PFSK-1 (cell line): Measurements from ENCODE around the gene SNU13.

Source experiments
- POLR2AphosphoS5 ChIP-seq: IDR thresholded peaks from 2 replicates; pipeline ENCODE4 v1.6.1; 2012; ENCODE audit warnings: low read depth, mild to moderate bottlenecking, control low read depth, low read length, moderate library complexity
- REST ChIP-seq, 2 experiments: IDR thresholded peaks; 2 replicates each; pipeline versions ENCODE4 v1.6.1 to v1.8.0; 2011 to 2012; ENCODE audit warnings: low read depth in 2 of 2, low read length in 2 of 2, control low read depth in 1 of 2, inconsistent platforms in 1 of 2, mild to moderate bottlenecking in 1 of 2, moderate library complexity in 1 of 2; ENCODE audit not compliant: insufficient read depth in 1 of 2
- SIN3A ChIP-seq: IDR thresholded peaks from 2 replicates; pipeline ENCODE4 v1.6.1; 2012; ENCODE audit warnings: mild to moderate bottlenecking, low read length, moderate library complexity, borderline replicate concordance; ENCODE audit not compliant: insufficient read depth

- no peak for TF ChIP-seq POLR2AphosphoS5
- TF ChIP-seq REST (IDR thresholded peaks at IDR 0.05; ENCODE audit: insufficient read depth in 1 of 2, low read depth in 2 of 2, low read length in 2 of 2), result no peak
- no peak for TF ChIP-seq SIN3A
These were observed 29.8 kb downstream of the SNU13 start for GRCh38 chr22:41658869-41659268.
